IMR-90 (cell line): ENCODE data around the gene C17orf67. TPM values are rescaled to one million over a fixed set of nuclear protein-coding genes. Genes with fewer than 3 reads are reported as not detected.
A peak's percentile ranks its signal among the peaks of the same experiment; 100 is the strongest.

Experiments
- ATAC-seq: fragments of 200-7000 bp; cut with Tn5 transposase; 2 replicates; pipeline ENCODE4 v1.9.1; 2020; ENCODE audit warnings: low read depth, mild to moderate bottlenecking, moderate library complexity
- BruUV-seq: library from RNA; stranded (reverse); fragments of 400-500 nt; replicated peaks from 2 replicates; lab custom pipeline; 2021; lab: Mats Ljungman, UMichigan
- CTCF ChIA-PET: fragments of 300-600 bp; formaldehyde crosslinking; extraction: SDS; loops from one replicate; lab custom pipeline; 2021; ENCODE audit warnings: antibody characterized with exemption; lab: Yijun Ruan, JAX
- POLR2A ChIA-PET: fragments of 300-600 bp; sonication (Branson Sonifier 250); formaldehyde crosslinking; loops from one replicate; lab custom pipeline; 2022; ENCODE audit warnings: antibody characterized with exemption; ENCODE audit not compliant: unreplicated experiment; lab: Charles Lee
- DNase-seq: peaks from one replicate; pipeline ENCODE4 v3.0.0; 2013
- H2AFZ ChIP-seq: replicated peaks from 2 replicates; pipeline ENCODE3; 2013; ENCODE audit warnings: low read length, mild to moderate bottlenecking; ENCODE audit not compliant: poor library complexity
- H2AK5ac ChIP-seq: 2 replicates; pipeline ENCODE4 v1.6.1; 2013; ENCODE audit warnings: low read depth, low read length, inconsistent platforms
- H2AK9ac ChIP-seq: replicated peaks from 2 replicates; pipeline ENCODE3; 2013; ENCODE audit warnings: mild to moderate bottlenecking, low read depth, low read length, moderate library complexity; ENCODE audit not compliant: poor library complexity
- H2BK120ac ChIP-seq: 2 replicates; pipeline ENCODE4 v1.6.1; 2013; ENCODE audit warnings: low read depth, low read length, inconsistent platforms
- H2BK15ac ChIP-seq: 3 replicates; pipeline ENCODE4 v1.6.1; 2013; ENCODE audit warnings: low read depth, low read length, inconsistent platforms
- H2BK20ac ChIP-seq: 2 replicates; pipeline ENCODE4 v1.6.1; 2013; ENCODE audit warnings: low read depth, mild to moderate bottlenecking, inconsistent platforms, low read length, moderate library complexity
- H2BK5ac ChIP-seq: 2 replicates; pipeline ENCODE4 v1.6.1; 2013; ENCODE audit warnings: mild to moderate bottlenecking, low read depth, low read length, inconsistent platforms; ENCODE audit not compliant: poor library complexity, severe bottlenecking
- H3K14ac ChIP-seq: replicated peaks from 2 replicates; pipeline ENCODE4 v1.6.1; 2013; ENCODE audit warnings: low read depth, low read length, inconsistent platforms
- H3K18ac ChIP-seq: 2 replicates; pipeline ENCODE4 v1.6.1; 2013; ENCODE audit warnings: low read depth, low read length, control low read depth
- H3K23ac ChIP-seq: 2 replicates; pipeline ENCODE4 v1.6.1; 2013; ENCODE audit warnings: low read depth, low read length, inconsistent platforms
- H3K27ac ChIP-seq: 2 replicates; pipeline ENCODE4 v1.5.1; 2013; ENCODE audit warnings: mild to moderate bottlenecking, control low read depth, low read length; ENCODE audit not compliant: insufficient read depth
- H3K27me3 ChIP-seq: 2 replicates; pipeline ENCODE4 v1.6.1; 2013; ENCODE audit warnings: low read length; ENCODE audit not compliant: control insufficient read depth, insufficient read depth
- H3K36me3 ChIP-seq: 2 replicates; pipeline ENCODE4 v1.6.1; 2013; ENCODE audit warnings: low read length, mixed read lengths; ENCODE audit not compliant: control insufficient read depth, insufficient read depth
- H3K4ac ChIP-seq: 2 replicates; pipeline ENCODE4 v1.6.1; 2013; ENCODE audit warnings: low read depth, low read length, inconsistent platforms
- H3K4me1 ChIP-seq: 2 replicates; pipeline ENCODE4 v1.6.1; 2013; ENCODE audit warnings: low read length, mixed read lengths; ENCODE audit not compliant: control insufficient read depth, insufficient read depth
- H3K4me2 ChIP-seq: 2 replicates; pipeline ENCODE4 v1.6.1; 2013; ENCODE audit warnings: low read depth, mild to moderate bottlenecking, control low read depth, low read length, moderate library complexity
- H3K4me3 ChIP-seq: 2 replicates; pipeline ENCODE4 v1.5.1; 2013; ENCODE audit warnings: low read depth, mild to moderate bottlenecking, control low read depth, low read length, moderate library complexity; ENCODE audit not compliant: insufficient read depth
- H3K56ac ChIP-seq: 2 replicates; pipeline ENCODE4 v1.6.1; 2013; ENCODE audit warnings: low read length, inconsistent platforms; ENCODE audit not compliant: insufficient read depth; ENCODE audit errors: extremely low read depth
- H3K79me1 ChIP-seq, 2 experiments: 2 replicates each; pipeline ENCODE4 v1.6.1; 2013; ENCODE audit warnings: low read length in 2 of 2, inconsistent platforms in 1 of 2, low read depth in 1 of 2
- H3K9ac ChIP-seq: 2 replicates; pipeline ENCODE4 v1.6.1; 2013; ENCODE audit warnings: low read depth, low read length, control low read depth
- H3K9me1 ChIP-seq: 2 replicates; pipeline ENCODE4 v1.6.1; 2013; ENCODE audit warnings: low read length, inconsistent platforms; ENCODE audit not compliant: insufficient read depth
- H3K9me3 ChIP-seq: 2 replicates; pipeline ENCODE4 v1.6.1; 2013; ENCODE audit warnings: low read length; ENCODE audit not compliant: control insufficient read depth, insufficient read depth
- H4K20me1 ChIP-seq: 2 replicates; pipeline ENCODE4 v1.6.1; 2013; ENCODE audit warnings: low read length, inconsistent platforms; ENCODE audit not compliant: insufficient read depth
- H4K5ac ChIP-seq: 2 replicates; pipeline ENCODE4 v1.6.1; 2013; ENCODE audit warnings: mild to moderate bottlenecking, low read depth, low read length, control low read depth
- H4K8ac ChIP-seq, 2 experiments: 2 replicates each; pipeline ENCODE4 v1.6.1; 2013; ENCODE audit warnings: low read depth in 2 of 2, low read length in 2 of 2, control low read depth in 1 of 2, inconsistent platforms in 1 of 2
- H4K91ac ChIP-seq: 2 replicates; pipeline ENCODE4 v1.6.1; 2013; ENCODE audit warnings: low read depth, low read length, inconsistent platforms; ENCODE audit not compliant: insufficient read depth
- BHLHE40 ChIP-seq: fragments of 150-350 bp; IDR thresholded peaks from 2 replicates; pipeline ENCODE4 v1.6.1; 2016; ENCODE audit warnings: mild to moderate bottlenecking, low read depth, low read length
- CEBPB ChIP-seq: IDR thresholded peaks from 2 replicates; pipeline ENCODE4 v1.6.1; 2012; ENCODE audit warnings: low read depth, low read length, improper control_type of control experiment
- CHD1 ChIP-seq: IDR thresholded peaks from 2 replicates; pipeline ENCODE4 v1.6.1; 2012; ENCODE audit warnings: low read depth, low read length, improper control_type of control experiment
- FOS ChIP-seq: fragments of 150-350 bp; IDR thresholded peaks from 2 replicates; pipeline ENCODE4 v1.6.1; 2016; ENCODE audit warnings: low read depth, low read length
- MAFK ChIP-seq: IDR thresholded peaks from 2 replicates; pipeline ENCODE4 v1.6.1; 2012; ENCODE audit warnings: low read depth, low read length, improper control_type of control experiment
- MAZ ChIP-seq: IDR thresholded peaks from 2 replicates; pipeline ENCODE4 v1.6.1; 2012; ENCODE audit warnings: low read depth, mild to moderate bottlenecking, low read length, improper control_type of control experiment, moderate library complexity, borderline replicate concordance
- POLR2A ChIP-seq: IDR thresholded peaks from 2 replicates; pipeline ENCODE4 v1.6.1; 2012; ENCODE audit warnings: mild to moderate bottlenecking, low read depth, low read length
- RCOR1 ChIP-seq: IDR thresholded peaks from 2 replicates; pipeline ENCODE4 v1.6.1; 2012; ENCODE audit warnings: mild to moderate bottlenecking, low read length, improper control_type of control experiment; ENCODE audit not compliant: insufficient replicate concordance
- SMC3 ChIP-seq: fragments of 150-350 bp; IDR thresholded peaks from 2 replicates; pipeline ENCODE4 v1.6.1; 2016; ENCODE audit warnings: low read depth, mild to moderate bottlenecking, antibody characterized with exemption, low read length, moderate library complexity
- WGBS, 2 experiments: methylation state at CpG; one replicate each; pipeline versions ENCODE4 v1.1.5 to v1.1.7; 2013; ENCODE audit warnings: missing lambda C conversion rate in 2 of 2; ENCODE audit not compliant: insufficient read length in 1 of 2; ENCODE audit errors: extremely low coverage in 2 of 2; 5-methylcytosine and 5-hydroxymethylcytosine counted together
- dilution Hi-C: fragments of 300-500 bp; cut with HindIII; formaldehyde crosslinking; loops from one replicate; pipeline ENCODE4 v1.14.3; 2018; ENCODE audit warnings: low sequenced_read_pairs; ENCODE audit not compliant: unreplicated experiment
- in situ Hi-C: fragments of 300-500 bp; cut with MboI; formaldehyde crosslinking; loops from 3 replicates; pipeline ENCODE4 v1.14.3; 2019; ENCODE audit warnings: low sequenced_read_pairs, inconsistent platforms, mixed read lengths
- intact Hi-C: fragments of 100-400 bp; cut with micrococcal nuclease; formaldehyde crosslinking; loops from 2 replicates; pipeline ENCODE4 v1.10.0; 2022
- polyA plus RNA-seq, 3 experiments: library from polyadenylated mRNA; depleted of rRNA; stranded (reverse); fragments of >200 nt; gene quantifications; 2 replicates each; pipeline ENCODE4 v1.2.3, GENCODE V29; 2012; ENCODE audit warnings: low replicate concordance in 1 of 3
- total RNA-seq: library from RNA; depleted of rRNA; stranded (reverse); fragments of >200 nt; gene quantifications from 2 replicates; pipeline ENCODE4 v1.2.3, GENCODE V29; 2012
- TF ChIP-seq, protein P1 (sequence below): conservative IDR thresholded peaks from 2 replicates; pipeline ENCODE4 v1.5.1; 2012; ENCODE audit warnings: mild to moderate bottlenecking, low read depth, low read length, improper control_type of control experiment
- TF ChIP-seq, protein P2 (sequence below): fragments of 150-350 bp; IDR thresholded peaks from 2 replicates; pipeline ENCODE4 v1.6.1; 2016; ENCODE audit warnings: low read depth, mild to moderate bottlenecking, low read length, moderate library complexity, borderline replicate concordance

C17orf67 gene
- total and polyA plus RNA-seq, 2 of the 4 experiments (the other 2 are of a cell fraction): 0.18 to 1.1 TPM

DNA sequence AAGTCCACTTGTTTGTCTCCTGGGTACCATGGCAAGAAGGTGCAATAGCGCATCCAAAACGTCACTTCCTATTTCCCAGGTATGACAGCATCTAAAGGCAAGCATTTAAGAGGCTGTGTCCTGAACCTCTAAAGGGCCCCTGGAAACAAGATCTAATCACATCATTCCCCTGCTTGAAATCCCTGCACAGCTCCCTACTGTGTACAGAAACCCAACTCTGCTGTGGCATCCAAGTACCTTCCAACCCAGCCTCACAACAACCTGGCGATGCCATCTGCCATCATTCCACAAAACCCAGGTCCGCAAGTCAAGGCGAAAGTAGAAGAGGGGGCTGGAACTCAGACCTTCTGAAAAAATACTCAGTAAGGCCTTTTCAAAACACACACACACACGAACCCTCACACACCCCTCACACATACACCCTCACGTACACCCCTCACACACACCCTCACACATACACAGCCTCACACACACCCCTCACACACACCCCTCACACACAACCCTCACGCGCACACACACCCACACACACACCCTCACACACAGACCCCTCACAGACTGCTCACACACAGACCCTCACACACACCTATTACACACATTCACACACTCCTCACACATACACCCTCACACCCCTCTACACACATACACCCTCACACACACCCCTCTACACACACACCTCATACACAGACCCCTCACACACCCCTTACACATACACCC is 24.5 kb downstream of the C17orf67 start:
- no peak overlapping the region for H2BK15ac ChIP-seq
- H2BK5ac ChIP-seq: peak overlapping the region; percentile 72
- no peaks in the 10 kb centered on the region for H3K79me1 ChIP-seq
- H3K4me1 ChIP-seq: peaks cover 4% of the 10 kb centered on the region; the same call in 1 of the 2 replicates
- no peak overlapping the region for H2BK20ac ChIP-seq
- ATAC-seq: no peak
- ChIA-PET CTCF (no interaction called here), POLR2A (no interaction called here)
- H3K23ac ChIP-seq: no peak overlapping the region
- H2AFZ ChIP-seq: no peak overlapping the region
- H2BK120ac ChIP-seq: no peak overlapping the region
- intact Hi-C loops (no loop called here), dilution Hi-C loops (no loop called here), in situ Hi-C loops (no loop called here)
- BruUV-seq: no TSS peak
- no peak overlapping the region for H2AK5ac ChIP-seq
- H4K5ac ChIP-seq: no peak overlapping the region
- no peak overlapping the region for H3K27ac ChIP-seq
- no peak overlapping the region for H3K4me2 ChIP-seq
- WGBS, 2 experiments: 94 to 100% methylated on average over 2 to 4 of the region's 9 CpGs
- no peak overlapping the region for H4K91ac ChIP-seq
- H3K56ac ChIP-seq: no peak overlapping the region
- peaks cover 19% of the 10 kb centered on the region; the same call in 1 of the 2 replicates for H3K9me1 ChIP-seq
- no peak overlapping the region for H3K18ac ChIP-seq
- peak overlapping the region; percentile 76 for H2AK9ac ChIP-seq
- TF ChIP-seq CHD1 (no peak), BHLHE40 (no peak), RCOR1 (no peak), POLR2A (no peak), MAZ (no peak), FOS (no peak), SMC3 (no peak), CEBPB (no peak), MAFK (no peak)
- TF ChIP-seq, protein P1, sequence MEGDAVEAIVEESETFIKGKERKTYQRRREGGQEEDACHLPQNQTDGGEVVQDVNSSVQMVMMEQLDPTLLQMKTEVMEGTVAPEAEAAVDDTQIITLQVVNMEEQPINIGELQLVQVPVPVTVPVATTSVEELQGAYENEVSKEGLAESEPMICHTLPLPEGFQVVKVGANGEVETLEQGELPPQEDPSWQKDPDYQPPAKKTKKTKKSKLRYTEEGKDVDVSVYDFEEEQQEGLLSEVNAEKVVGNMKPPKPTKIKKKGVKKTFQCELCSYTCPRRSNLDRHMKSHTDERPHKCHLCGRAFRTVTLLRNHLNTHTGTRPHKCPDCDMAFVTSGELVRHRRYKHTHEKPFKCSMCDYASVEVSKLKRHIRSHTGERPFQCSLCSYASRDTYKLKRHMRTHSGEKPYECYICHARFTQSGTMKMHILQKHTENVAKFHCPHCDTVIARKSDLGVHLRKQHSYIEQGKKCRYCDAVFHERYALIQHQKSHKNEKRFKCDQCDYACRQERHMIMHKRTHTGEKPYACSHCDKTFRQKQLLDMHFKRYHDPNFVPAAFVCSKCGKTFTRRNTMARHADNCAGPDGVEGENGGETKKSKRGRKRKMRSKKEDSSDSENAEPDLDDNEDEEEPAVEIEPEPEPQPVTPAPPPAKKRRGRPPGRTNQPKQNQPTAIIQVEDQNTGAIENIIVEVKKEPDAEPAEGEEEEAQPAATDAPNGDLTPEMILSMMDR: no peak
- TF ChIP-seq, protein P2, sequence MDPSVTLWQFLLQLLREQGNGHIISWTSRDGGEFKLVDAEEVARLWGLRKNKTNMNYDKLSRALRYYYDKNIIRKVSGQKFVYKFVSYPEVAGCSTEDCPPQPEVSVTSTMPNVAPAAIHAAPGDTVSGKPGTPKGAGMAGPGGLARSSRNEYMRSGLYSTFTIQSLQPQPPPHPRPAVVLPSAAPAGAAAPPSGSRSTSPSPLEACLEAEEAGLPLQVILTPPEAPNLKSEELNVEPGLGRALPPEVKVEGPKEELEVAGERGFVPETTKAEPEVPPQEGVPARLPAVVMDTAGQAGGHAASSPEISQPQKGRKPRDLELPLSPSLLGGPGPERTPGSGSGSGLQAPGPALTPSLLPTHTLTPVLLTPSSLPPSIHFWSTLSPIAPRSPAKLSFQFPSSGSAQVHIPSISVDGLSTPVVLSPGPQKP: no peak
- H3K36me3 ChIP-seq: no peaks in the 10 kb centered on the region
- no peak overlapping the region for H3K9ac ChIP-seq
- no peak overlapping the region; the same call in 1 of the 2 replicates for H3K14ac ChIP-seq
- DNase-seq: no peak
- no peak overlapping the region; the same call in 1 of the 2 replicates for H3K4ac ChIP-seq
- no peaks in the 10 kb centered on the region for H4K20me1 ChIP-seq
- H4K8ac ChIP-seq: no peak overlapping the region
- no peaks in the 10 kb centered on the region for H3K27me3 ChIP-seq
- H3K4me3 ChIP-seq: no peak overlapping the region
- H3K9me3 ChIP-seq: no peaks in the 10 kb centered on the region
